ENCODE data around the gene ADAM11. TPM values are rescaled to one million over a fixed set of nuclear protein-coding genes. Genes with fewer than 3 reads are reported as not detected.

ADAM11 gene
- total and polyA plus RNA-seq, 2 of the 13 experiments (the other 11 are each of a cell fraction or from before 2014, with no cell fraction given): 0.38 to 0.91 TPM

GRCh38 chr17:44779211-44780025, 20.6 kb downstream of the ADAM11 start (continued):
- no peak for TF ChIP-seq RERE (CRISPR knock-in tag; IDR thresholded peaks at IDR 0.05; ENCODE audit: low read depth)
- TF ChIP-seq ATF7 (IDR thresholded peaks at IDR 0.05): peak; percentile 75
- peak; percentile 44; the same call in 1 of the 2 replicates for TF ChIP-seq ATF7 (CRISPR knock-in tag; IDR thresholded peaks at IDR 0.05)
- 0 out of 2 replicates have a peak, but pooled peaks have one; percentile 20 for TF ChIP-seq DR1 (CRISPR knock-in tag; IDR thresholded peaks at IDR 0.05)
- TF ChIP-seq ZSCAN31 (CRISPR knock-in tag; IDR thresholded peaks at IDR 0.05; ENCODE audit: low read depth): no peak
- no peak; the same call in 1 of the 2 replicates for TF ChIP-seq ZBTB20 (CRISPR knock-in tag; IDR thresholded peaks at IDR 0.05; ENCODE audit: borderline replicate concordance, low read depth)
- no peak for TF ChIP-seq CREB3 (CRISPR knock-in tag; IDR thresholded peaks at IDR 0.05)
- peak; percentile 91 to 93 for TF ChIP-seq HMGXB4 (CRISPR knock-in tag; IDR thresholded peaks at IDR 0.05; ENCODE audit: borderline replicate concordance in 1 of 2, low read depth in 1 of 2)
- TF ChIP-seq MAF1 (CRISPR knock-in tag; IDR thresholded peaks at IDR 0.05; ENCODE audit: borderline replicate concordance): 0 out of 2 replicates have a peak, but pooled peaks have one; percentile 39
- TF ChIP-seq SNAPC2 (CRISPR knock-in tag; IDR thresholded peaks at IDR 0.05): no peak
- no peak for TF ChIP-seq ADNP (CRISPR knock-in tag; IDR thresholded peaks at IDR 0.05)
- no peak for TF ChIP-seq SRY (CRISPR knock-in tag; IDR thresholded peaks at IDR 0.05)
- no peak for TF ChIP-seq ZNF652 (CRISPR knock-in tag; IDR thresholded peaks at IDR 0.05; ENCODE audit: borderline replicate concordance, low read depth)
- no peak for TF ChIP-seq ZBTB44 (CRISPR knock-in tag; IDR thresholded peaks at IDR 0.05)
- no peak for TF ChIP-seq SMAD3 (CRISPR knock-in tag; IDR thresholded peaks at IDR 0.05)
- no peak for TF ChIP-seq HNRNPLL (IDR thresholded peaks at IDR 0.05; ENCODE audit: low read depth, low read length, poor library complexity, severe bottlenecking)
